DMS 273 (cell line): Measurements from ENCODE around the gene NRXN2.
"Not testable (repeated sequence)": the region's sequence is repeated elsewhere in the genome, so short reads cannot be mapped to it uniquely, and the experiment has no call there.

Source experiments
- DNase-seq: peaks from one replicate; lab custom pipeline; 2025; ENCODE audit not compliant: unreplicated experiment; lab: John Stamatoyannopoulos, UW

The NRXN2 gene

GRCh38 chr11:64608636-64609035, 114.4 kb downstream of the NRXN2 start:
- DNase-seq, result no peak

- no peak for DNase-seq
Measured at GRCh38 chr11:64608046-64608445, 115.0 kb downstream of the NRXN2 start.

GRCh38 chr11:64607381-64607985, 115.5 kb downstream of the NRXN2 start:
- no peak for DNase-seq

- DNase-seq, result no peak
Measured at GRCh38 chr11:64606796-64607380, 116.1 kb downstream of the NRXN2 start.

- DNase-seq, result no peak
Measured at GRCh38 chr11:64605656-64606585, 117.1 kb downstream of the NRXN2 start.

GRCh38 chr11:64605244-64605560, 117.8 kb downstream of the NRXN2 start:
- no peak for DNase-seq

- no peak for DNase-seq
Measured at GRCh38 chr11:64604458-64605243, 118.3 kb downstream of the NRXN2 start.

GRCh38 chr11:64603411-64604110, 119.4 kb downstream of the NRXN2 start:
- DNase-seq, result no peak

GRCh38 chr11:64602466-64603070, 120.4 kb downstream of the NRXN2 start:
- no peak for DNase-seq

GRCh38 chr11:64601605-64602465, 121.2 kb downstream of the NRXN2 start:
- no peak for DNase-seq

GRCh38 chr11:64600281-64600992, 122.6 kb downstream of the NRXN2 start:
- no peak for DNase-seq

- no peak for DNase-seq
Measured at GRCh38 chr11:64599698-64600211, 123.2 kb downstream of the NRXN2 start.

- DNase-seq, result no peak
Measured at GRCh38 chr11:64598797-64599697, 124.0 kb downstream of the NRXN2 start.

GRCh38 chr11:64598106-64598796, 124.7 kb downstream of the NRXN2 start:
- DNase-seq, result no peak

GRCh38 chr11:64597671-64598101, 125.3 kb downstream of the NRXN2 start:
- no peak for DNase-seq

- DNase-seq, result not testable (repeated sequence)
Measured at GRCh38 chr11:64595922-64596321, 127.1 kb downstream of the NRXN2 start.
